ENCODE data around the gene KL. TPM values are rescaled to one million over a fixed set of nuclear protein-coding genes. Genes with fewer than 3 reads are reported as not detected.

The KL gene
- total and polyA plus RNA-seq, 2 of the 8 experiments (the other 6 are each of a cell fraction or from before 2014, with no cell fraction given), result 0.02 TPM; not detected in 1

DNA sequence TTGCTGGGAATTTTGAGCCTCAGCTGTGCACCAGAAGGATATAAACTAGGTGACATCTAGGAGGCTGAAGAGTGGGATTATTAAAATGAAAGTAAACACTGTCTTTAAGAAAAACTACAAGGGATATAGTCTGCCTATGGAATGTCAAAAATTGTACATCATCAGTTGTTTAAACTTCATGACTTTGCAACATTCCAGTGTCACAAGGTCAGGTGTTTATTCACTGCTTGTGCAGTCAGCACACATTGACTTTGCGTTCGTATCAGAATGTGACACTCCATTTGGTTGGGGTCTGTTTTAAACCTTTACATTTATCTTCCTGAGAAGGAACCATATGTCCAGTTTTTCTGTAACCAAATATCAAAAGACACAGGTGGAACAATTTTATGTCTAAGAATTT, 85.6 kb downstream of the KL start:
- Histone ChIP-seq H3K23me2 (ENCODE audit: low read depth, low read length) (no peaks in the 10 kb centered on the region), H3K79me1 (ENCODE audit: low read depth, low read length) (no peaks in the 10 kb centered on the region), H3K23ac (ENCODE audit: insufficient read length) (no peak overlapping the region), H3K27ac (ENCODE audit: low read depth, low read length) (no peak overlapping the region), H3K14ac (ENCODE audit: insufficient read length) (no peak overlapping the region), H3K4me2 (ENCODE audit: insufficient read depth in 1 of 2, low read depth in 2 of 2, low read length in 2 of 2) (no peak overlapping the region), H3K9me3 (ENCODE audit: insufficient read depth in 2 of 2, low read depth in 1 of 2, low read length in 1 of 2) (no peaks in the 10 kb centered on the region), H3K27me3 (replicated peaks in 1 of 4; ENCODE audit: control insufficient read depth in 3 of 4, extremely low read depth in 1 of 4, insufficient read depth in 3 of 4, low read length in 3 of 4) (no peaks in the 10 kb centered on the region), H2AFZ (ENCODE audit: low read length) (no peak overlapping the region), H4K20me1 (replicated peaks in 1 of 2; ENCODE audit: control insufficient read depth in 1 of 2, insufficient read depth in 2 of 2, low read length in 2 of 2) (no peaks in the 10 kb centered on the region), H4K5ac (ENCODE audit: insufficient read length, low read depth, low read length) (no peak overlapping the region), H2BK15ac (ENCODE audit: low read length) (no peak overlapping the region), H2BK12ac (ENCODE audit: low read depth, low read length) (no peak overlapping the region), H3K4me3 (ENCODE audit: extremely low read depth in 1 of 4, insufficient read depth in 2 of 4, low read depth in 3 of 4, low read length in 4 of 4) (no peak overlapping the region), H3K79me2 (ENCODE audit: control insufficient read depth in 1 of 2, insufficient read depth in 2 of 2, low read length in 2 of 2) (no peaks in the 10 kb centered on the region), H4K8ac (ENCODE audit: extremely low read depth, insufficient read depth, low read length) (no peak overlapping the region), H3K56ac (replicated peaks; ENCODE audit: insufficient read length, low read depth, low read length) (no peak overlapping the region), H2BK5ac (ENCODE audit: low read depth, low read length) (no peak overlapping the region), H3K18ac (ENCODE audit: extremely low read depth, low read length) (no peak overlapping the region), H2BK20ac (ENCODE audit: low read length) (no peak overlapping the region), H2BK120ac (replicated peaks; ENCODE audit: low read depth, low read length) (no peak overlapping the region), H2AK5ac (ENCODE audit: low read depth, low read length) (no peak overlapping the region), H3K4ac (replicated peaks; ENCODE audit: insufficient read length, low read depth, low read length) (no peak overlapping the region), H4K91ac (replicated peaks; ENCODE audit: insufficient read length, low read length) (no peak overlapping the region), H3K4me1 (replicated peaks in 1 of 4; ENCODE audit: control insufficient read depth in 3 of 4, insufficient read depth in 4 of 4, low read length in 3 of 4) (peaks cover 0 to 2% (median 0%) of the 10 kb centered on the region in 4 experiments; a peak in 2 of 7 replicates), H3K36me3 (ENCODE audit: control insufficient read depth in 2 of 4, insufficient read depth in 4 of 4, low read length in 3 of 4) (no peaks in the 10 kb centered on the region), H3K9ac (replicated peaks in 1 of 4; ENCODE audit: extremely low read depth in 1 of 4, low read depth in 3 of 4, low read length in 3 of 4) (no peak overlapping the region)
- CTCF ChIA-PET (ENCODE audit: partially characterized antibody), result no interaction called here
- WGBS, 2 experiments (ENCODE audit: extremely low coverage in 1 of 2, insufficient coverage in 1 of 2, insufficient read length in 1 of 2, insufficient replicate concordance in 2 of 2, low coverage in 1 of 2, low lambda C conversion rate in 2 of 2, missing lambda C conversion rate in 1 of 2), result 98% methylated on average over 2 of the region's 2 CpGs; no CpG with 5 or more reads in 1 of the 2 experiments
- DNase-seq (ENCODE audit: low read depth in 1 of 2, low spot score in 2 of 2), result no peak
- POLR2A ChIA-PET (ENCODE audit: partially characterized antibody), result no interaction called here
- no peak for FAIRE-seq
- TF ChIP-seq HDAC2 (IDR thresholded peaks at IDR 0.05; ENCODE audit: borderline replicate concordance in 1 of 2, low read depth in 2 of 2, low read length in 2 of 2) (no peak), JUN (IDR thresholded peaks at IDR 0.05; ENCODE audit: low read depth, low read length) (no peak), SIRT6 (IDR thresholded peaks at IDR 0.05; ENCODE audit: low read length) (no peak), SP2 (IDR thresholded peaks at IDR 0.05; ENCODE audit: low read length) (no peak), EGR1 (IDR thresholded peaks at IDR 0.05; ENCODE audit: borderline replicate concordance, low read depth, low read length) (no peak), RFX5 (IDR thresholded peaks at IDR 0.05; ENCODE audit: borderline replicate concordance, low read depth, low read length) (no peak), SUZ12 (IDR thresholded peaks at IDR 0.05; ENCODE audit: low read length) (no peak), RBBP5 (IDR thresholded peaks at IDR 0.05; ENCODE audit: borderline replicate concordance, low read depth, low read length) (no peak), POLR2A (IDR thresholded peaks at IDR 0.05; ENCODE audit: control extremely low read depth in 1 of 2, low read depth in 2 of 2, low read length in 2 of 2) (no peak)
- TF ChIP-seq, protein P1, sequence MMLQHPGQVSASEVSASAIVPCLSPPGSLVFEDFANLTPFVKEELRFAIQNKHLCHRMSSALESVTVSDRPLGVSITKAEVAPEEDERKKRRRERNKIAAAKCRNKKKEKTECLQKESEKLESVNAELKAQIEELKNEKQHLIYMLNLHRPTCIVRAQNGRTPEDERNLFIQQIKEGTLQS (IDR thresholded peaks at IDR 0.05; ENCODE audit: insufficient read depth, low read depth, low read length), result no peak
